Left lung (tissue), 14 donors: ENCODE results near the gene TMEM40. TPM values are rescaled to one million over a fixed set of nuclear protein-coding genes. Genes with fewer than 3 reads are reported as not detected.

Experiments used
- ATAC-seq: fragments of 200-7000 bp; cut with Tn5 transposase; one replicate; pipeline ENCODE4 v1.9.1; 2020; ENCODE audit warnings: moderate library complexity
- DNase-seq, 4 donors: peaks; one replicate each; pipeline ENCODE4 v3.0.0-alpha.2; 2013 to 2020
- H3K27ac ChIP-seq, 2 donors: fragments of 200-600 bp; sonication (generic) in 1 of 2; one replicate each; pipeline versions ENCODE4 v1.5.0 to v1.8.0; 2020 to 2021
- H3K27me3 ChIP-seq, 2 donors: fragments of 200-600 bp; sonication (generic) in 1 of 2; one replicate each; pipeline versions ENCODE4 v1.5.0 to v1.8.0; 2020 to 2021
- H3K36me3 ChIP-seq, 2 donors: fragments of 200-600 bp; sonication (generic) in 1 of 2; one replicate each; pipeline versions ENCODE4 v1.5.0 to v1.8.0; 2020 to 2021
- H3K4me1 ChIP-seq, 2 donors: fragments of 200-600 bp; one replicate each; pipeline ENCODE4 v1.8.0; 2021
- H3K4me3 ChIP-seq, 2 donors: fragments of 200-600 bp; sonication (generic) in 1 of 2; one replicate each; pipeline versions ENCODE4 v1.5.0 to v1.8.0; 2020 to 2021; ENCODE audit warnings: mild to moderate bottlenecking in 1 of 2
- H3K9me3 ChIP-seq, 2 donors: fragments of 200-600 bp; sonication (generic) in 1 of 2; one replicate each; pipeline versions ENCODE4 v1.5.0 to v1.8.0; 2020 to 2021
- intact Hi-C, 2 donors: fragments of 100-400 bp; cut with DNase I; formaldehyde crosslinking; loops; one replicate each; pipeline versions ENCODE4 v1.11.2 to v1.14.2; 2022
- long read RNA-seq, 12 donors: library from polyadenylated mRNA in 2 of 12; unstranded in 2 of 12; transcript quantifications; one replicate each; pipeline ENCODE4 v2.0.0 and lab custom pipeline, GENCODE V29; 2019 to 2026
- polyA plus RNA-seq, 6 donors: library from polyadenylated mRNA; unstranded; fragments of 120-200 nt; gene quantifications; one replicate each; pipeline ENCODE4 v1.2.1, GENCODE V29; 2013; ENCODE audit not compliant: insufficient read length in 6 of 6
- total RNA-seq, 2 donors: library from RNA; stranded (reverse); fragmentation: NEBNext Ultra II Directional; extraction: Animal tissue kit (Norgen Biotek cat#: 25700); gene quantifications; one replicate each; pipeline ENCODE4 v1.2.1, GENCODE V29; 2021
- TF ChIP-seq, protein P1 (sequence below), 2 donors: fragments of 200-600 bp; sonication (generic) in 1 of 2; IDR thresholded peaks; one replicate each; pipeline versions ENCODE4 v1.5.0 to v1.8.0; 2021; ENCODE audit warnings: antibody characterized with exemption in 2 of 2
- donor health status: DM: no; HTN: yes; CAD: no.
- donor health status: DM: no; HTN: no; CAD: no.

The TMEM40 gene
- total RNA-seq (1 to 10 TPM in 1 of 2 donors, not detected in 1; 1.4 TPM), polyA plus RNA-seq (1 to 10 TPM; 1.1 to 2.4 (median 1.7) TPM)
- long read RNA-seq, donor 1, partial matches to known transcripts: 0 of 2 reads
- long read RNA-seq, donor 1, other reads (novel, unspliced or antisense): 0 of 2 reads
- long read RNA-seq, donor 2: 0 reads
- long read RNA-seq, donor 3: 0 reads
- long read RNA-seq, donor 4, partial matches to known transcripts: 0 of 1 reads
- long read RNA-seq, donor 4, other reads (novel, unspliced or antisense): 1 of 1 reads
- long read RNA-seq, donor 5, partial matches to known transcripts: 0 of 1 reads
- long read RNA-seq, donor 5, other reads (novel, unspliced or antisense): 0 of 1 reads
- long read RNA-seq, donor 6: 0 reads
- long read RNA-seq, donor 7: 0 reads
- long read RNA-seq, donor 8, partial matches to known transcripts: 0 of 2 reads
- long read RNA-seq, donor 8, other reads (novel, unspliced or antisense): 0 of 2 reads
- long read RNA-seq, donor 9: 0 reads
- long read RNA-seq, donor 10, partial matches to known transcripts: 0 of 3 reads
- long read RNA-seq, donor 10, other reads (novel, unspliced or antisense): 1 of 3 reads
- long read RNA-seq, donor 11: 0 reads
- long read RNA-seq, donor 12: 0 reads

GRCh38 chr3:12759097-12759679 lies at the start of gene TMEM40:
TMEM40 (minus strand) TSS chr3:12759259; CDS start chr3:12749832, 9,427 bp downstream.
- Histone ChIP-seq H3K36me3 (no peaks in the 10 kb centered on the region), H3K27me3 (no peaks in the 10 kb centered on the region), H3K4me1 (peaks cover 8 to 12% of the 10 kb centered on the region in 2 donors), H3K27ac (peak within 1 kb of the TSS; percentile 57 to 62), H3K4me3 (no peak within 1 kb of the TSS), H3K9me3 (no peaks in the 10 kb centered on the region)
- intact Hi-C loops: no loop called here
- DNase-seq (no peak), ATAC-seq (no peak)
- TF ChIP-seq, protein P1, sequence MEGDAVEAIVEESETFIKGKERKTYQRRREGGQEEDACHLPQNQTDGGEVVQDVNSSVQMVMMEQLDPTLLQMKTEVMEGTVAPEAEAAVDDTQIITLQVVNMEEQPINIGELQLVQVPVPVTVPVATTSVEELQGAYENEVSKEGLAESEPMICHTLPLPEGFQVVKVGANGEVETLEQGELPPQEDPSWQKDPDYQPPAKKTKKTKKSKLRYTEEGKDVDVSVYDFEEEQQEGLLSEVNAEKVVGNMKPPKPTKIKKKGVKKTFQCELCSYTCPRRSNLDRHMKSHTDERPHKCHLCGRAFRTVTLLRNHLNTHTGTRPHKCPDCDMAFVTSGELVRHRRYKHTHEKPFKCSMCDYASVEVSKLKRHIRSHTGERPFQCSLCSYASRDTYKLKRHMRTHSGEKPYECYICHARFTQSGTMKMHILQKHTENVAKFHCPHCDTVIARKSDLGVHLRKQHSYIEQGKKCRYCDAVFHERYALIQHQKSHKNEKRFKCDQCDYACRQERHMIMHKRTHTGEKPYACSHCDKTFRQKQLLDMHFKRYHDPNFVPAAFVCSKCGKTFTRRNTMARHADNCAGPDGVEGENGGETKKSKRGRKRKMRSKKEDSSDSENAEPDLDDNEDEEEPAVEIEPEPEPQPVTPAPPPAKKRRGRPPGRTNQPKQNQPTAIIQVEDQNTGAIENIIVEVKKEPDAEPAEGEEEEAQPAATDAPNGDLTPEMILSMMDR (IDR thresholded peaks at IDR 0.05): no peak

DNA sequence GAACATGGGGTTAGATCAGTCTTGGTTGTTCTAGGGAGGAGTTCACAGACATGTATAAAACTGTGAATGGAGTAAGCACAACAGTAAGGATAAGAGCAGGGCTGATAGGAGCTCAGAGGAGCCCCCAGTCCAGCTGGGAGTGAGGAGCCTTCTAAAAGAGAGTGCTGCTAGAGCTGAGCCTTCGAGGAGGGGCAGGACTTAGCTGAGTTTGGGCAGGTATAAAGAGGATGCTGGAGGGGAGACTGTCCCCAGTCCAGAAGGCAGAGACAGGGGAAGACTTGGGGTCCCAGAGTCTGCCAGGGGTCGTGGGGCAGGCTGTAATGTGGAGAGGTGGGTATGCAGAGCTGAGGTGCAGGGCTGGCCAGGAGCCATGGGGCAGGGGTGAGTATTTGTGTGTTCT lies 49.5 kb upstream of the TMEM40 start:
- no peak overlapping the region for H3K4me3 ChIP-seq
- no peaks in the 10 kb centered on the region for H3K27me3 ChIP-seq
- no peaks in the 10 kb centered on the region for H3K36me3 ChIP-seq
- intact Hi-C loops: no loop called here
- H3K27ac ChIP-seq: no peak overlapping the region
- TF ChIP-seq, protein P1 (IDR thresholded peaks at IDR 0.05): no peak
- peaks cover 0 to 18% of the 10 kb centered on the region in 2 donors for H3K4me1 ChIP-seq
- no peaks in the 10 kb centered on the region for H3K9me3 ChIP-seq
- ATAC-seq (no peak), DNase-seq (no peak)

GRCh38 chr3:12807601-12808359 lies 48.7 kb upstream of the TMEM40 start:
- intact Hi-C loops: no loop called here
- Histone ChIP-seq H3K4me1 (peaks cover 0 to 18% of the 10 kb centered on the region in 2 donors), H3K36me3 (no peaks in the 10 kb centered on the region), H3K27ac (no peak overlapping the region), H3K27me3 (no peaks in the 10 kb centered on the region), H3K9me3 (no peaks in the 10 kb centered on the region), H3K4me3 (no peak overlapping the region)
- no peak for ATAC-seq
- no peak for DNase-seq
- TF ChIP-seq, protein P1 (IDR thresholded peaks at IDR 0.05): no peak

GRCh38 chr3:12807066-12807465 lies 48.0 kb upstream of the TMEM40 start:
- no peak overlapping the region for H3K27ac ChIP-seq
- H3K4me1 ChIP-seq: peaks cover 0 to 18% of the 10 kb centered on the region in 2 donors
- ATAC-seq: no peak
- DNase-seq: no peak
- intact Hi-C loops: no loop called here
- no peak overlapping the region for H3K4me3 ChIP-seq
- H3K27me3 ChIP-seq: no peaks in the 10 kb centered on the region
- TF ChIP-seq, protein P1 (IDR thresholded peaks at IDR 0.05): no peak
- H3K9me3 ChIP-seq: no peaks in the 10 kb centered on the region
- no peaks in the 10 kb centered on the region for H3K36me3 ChIP-seq
